ENCODE data around the gene FRYL.

DNA sequence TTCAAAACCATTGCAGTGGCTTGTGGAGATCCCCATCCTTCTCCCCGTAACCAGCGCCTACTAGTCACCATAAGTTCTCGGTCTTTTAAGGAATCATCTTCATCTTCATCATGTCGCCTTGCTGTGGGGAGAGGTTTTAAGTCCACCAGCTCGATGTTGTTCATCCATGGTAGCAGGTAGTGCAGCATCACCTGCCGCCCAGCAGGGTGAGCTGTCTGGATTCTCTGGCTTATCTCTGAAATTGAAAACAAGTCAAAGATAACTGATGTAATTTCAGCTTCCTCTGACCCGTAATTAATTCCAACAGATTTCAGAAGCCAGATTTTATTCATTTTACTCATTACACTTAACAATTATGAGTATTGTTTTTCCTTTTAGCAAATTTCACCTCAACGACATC lies 222.6 kb downstream of the FRYL start:
- TF ChIP-seq, protein P1, sequence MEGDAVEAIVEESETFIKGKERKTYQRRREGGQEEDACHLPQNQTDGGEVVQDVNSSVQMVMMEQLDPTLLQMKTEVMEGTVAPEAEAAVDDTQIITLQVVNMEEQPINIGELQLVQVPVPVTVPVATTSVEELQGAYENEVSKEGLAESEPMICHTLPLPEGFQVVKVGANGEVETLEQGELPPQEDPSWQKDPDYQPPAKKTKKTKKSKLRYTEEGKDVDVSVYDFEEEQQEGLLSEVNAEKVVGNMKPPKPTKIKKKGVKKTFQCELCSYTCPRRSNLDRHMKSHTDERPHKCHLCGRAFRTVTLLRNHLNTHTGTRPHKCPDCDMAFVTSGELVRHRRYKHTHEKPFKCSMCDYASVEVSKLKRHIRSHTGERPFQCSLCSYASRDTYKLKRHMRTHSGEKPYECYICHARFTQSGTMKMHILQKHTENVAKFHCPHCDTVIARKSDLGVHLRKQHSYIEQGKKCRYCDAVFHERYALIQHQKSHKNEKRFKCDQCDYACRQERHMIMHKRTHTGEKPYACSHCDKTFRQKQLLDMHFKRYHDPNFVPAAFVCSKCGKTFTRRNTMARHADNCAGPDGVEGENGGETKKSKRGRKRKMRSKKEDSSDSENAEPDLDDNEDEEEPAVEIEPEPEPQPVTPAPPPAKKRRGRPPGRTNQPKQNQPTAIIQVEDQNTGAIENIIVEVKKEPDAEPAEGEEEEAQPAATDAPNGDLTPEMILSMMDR (IDR thresholded peaks at IDR 0.05; ENCODE audit: low read length): peak; percentile 33; the same call in 1 of the 2 replicates
- TF ChIP-seq EZH2 (IDR thresholded peaks at IDR 0.05; ENCODE audit: borderline replicate concordance, low read length): no peak

Data from OCI-LY1 (cell line).